Measurements from ENCODE around the gene HS6ST3. TPM values are rescaled to one million over a fixed set of nuclear protein-coding genes. Genes with fewer than 3 reads are reported as not detected.
"Not testable (repeated sequence)": the region's sequence is repeated elsewhere in the genome, so short reads cannot be mapped to it uniquely, and the experiment has no call there.

The HS6ST3 gene
- total RNA-seq, 1 donor from 2014 or later: 4.7 TPM

DNA sequence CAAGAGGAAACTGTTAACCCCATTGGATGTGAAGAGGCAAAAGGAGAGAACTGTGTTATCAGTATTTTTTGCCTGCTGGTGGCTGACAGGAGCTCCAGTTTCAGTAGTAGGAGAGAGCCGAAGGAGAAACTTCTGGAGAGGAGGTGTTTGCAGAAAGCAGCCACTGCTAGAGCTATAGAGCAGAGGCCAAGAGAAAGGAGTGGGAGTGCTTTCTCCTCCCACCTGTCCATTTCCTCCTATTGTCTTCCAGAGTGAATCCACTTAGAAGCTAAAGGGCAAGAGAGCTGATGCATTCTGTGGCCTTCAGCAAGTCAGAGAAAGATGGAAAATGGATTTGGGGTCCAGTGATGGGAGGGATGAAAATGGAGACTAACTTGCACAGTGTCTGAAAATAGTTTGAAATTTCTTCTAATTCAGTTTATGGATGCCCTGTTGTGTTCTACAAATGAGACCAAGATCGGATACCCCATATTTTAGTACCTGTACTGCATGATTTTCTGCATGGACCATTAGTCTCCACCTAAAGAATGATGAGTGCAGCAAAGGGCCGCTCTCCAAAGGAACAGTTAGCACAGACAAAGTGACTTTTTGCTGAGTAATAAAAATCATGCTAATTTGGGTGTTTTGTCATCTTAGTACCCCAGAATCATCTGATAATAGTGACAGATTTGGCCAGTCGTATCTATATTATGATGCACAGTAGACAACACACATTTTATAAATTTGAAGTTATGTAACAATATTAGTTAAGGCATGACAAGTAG, 10.7 kb downstream of the HS6ST3 start:
- no peak overlapping the region for H3K4me3 Mint-ChIP-seq
- no peak for DNase-seq (ENCODE audit: extremely low spot score, unreplicated experiment)

DNA sequence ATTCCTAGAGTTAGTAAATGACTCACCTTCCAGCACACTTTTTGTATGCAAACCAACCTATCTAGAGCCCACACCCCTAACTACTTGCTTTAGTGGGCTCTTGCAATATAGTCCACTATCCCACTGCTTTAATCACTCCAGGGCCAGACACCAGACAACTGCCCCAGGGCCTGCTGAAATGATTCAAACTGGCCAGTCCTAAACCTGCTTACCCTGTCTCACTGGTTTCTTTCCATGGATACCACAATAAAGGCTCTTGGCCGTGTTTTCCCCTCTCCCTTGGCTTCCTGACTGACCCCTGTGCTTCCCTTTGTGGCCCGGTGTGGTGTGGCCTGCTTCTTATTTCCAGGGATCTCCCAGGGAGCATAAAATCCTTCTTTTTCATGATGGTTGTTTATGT, 14.6 kb downstream of the HS6ST3 start:
- peaks cover 5% of the 10 kb centered on the region for H3K4me1 Mint-ChIP-seq (ENCODE audit: unreplicated experiment)
- no peak overlapping the region for H3K4me3 Mint-ChIP-seq
- peaks cover 21% of the 10 kb centered on the region for H3K9me3 Mint-ChIP-seq
- H3K27ac Mint-ChIP-seq: no peak overlapping the region
- TF ChIP-seq, protein P1, sequence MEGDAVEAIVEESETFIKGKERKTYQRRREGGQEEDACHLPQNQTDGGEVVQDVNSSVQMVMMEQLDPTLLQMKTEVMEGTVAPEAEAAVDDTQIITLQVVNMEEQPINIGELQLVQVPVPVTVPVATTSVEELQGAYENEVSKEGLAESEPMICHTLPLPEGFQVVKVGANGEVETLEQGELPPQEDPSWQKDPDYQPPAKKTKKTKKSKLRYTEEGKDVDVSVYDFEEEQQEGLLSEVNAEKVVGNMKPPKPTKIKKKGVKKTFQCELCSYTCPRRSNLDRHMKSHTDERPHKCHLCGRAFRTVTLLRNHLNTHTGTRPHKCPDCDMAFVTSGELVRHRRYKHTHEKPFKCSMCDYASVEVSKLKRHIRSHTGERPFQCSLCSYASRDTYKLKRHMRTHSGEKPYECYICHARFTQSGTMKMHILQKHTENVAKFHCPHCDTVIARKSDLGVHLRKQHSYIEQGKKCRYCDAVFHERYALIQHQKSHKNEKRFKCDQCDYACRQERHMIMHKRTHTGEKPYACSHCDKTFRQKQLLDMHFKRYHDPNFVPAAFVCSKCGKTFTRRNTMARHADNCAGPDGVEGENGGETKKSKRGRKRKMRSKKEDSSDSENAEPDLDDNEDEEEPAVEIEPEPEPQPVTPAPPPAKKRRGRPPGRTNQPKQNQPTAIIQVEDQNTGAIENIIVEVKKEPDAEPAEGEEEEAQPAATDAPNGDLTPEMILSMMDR (conservative IDR thresholded peaks at IDR 0.05): no peak
- DNase-seq (ENCODE audit: extremely low spot score, unreplicated experiment): no peak
- H3K27me3 Mint-ChIP-seq: peaks cover 2% of the 10 kb centered on the region
- peaks cover 5% of the 10 kb centered on the region for H3K36me3 Mint-ChIP-seq

More for the DNA sequence above, 10.7 kb downstream of the HS6ST3 start:
- Mint-ChIP-seq H3K4me1 (ENCODE audit: unreplicated experiment) (no peaks in the 10 kb centered on the region), H3K27me3 (peaks cover 2% of the 10 kb centered on the region), H3K36me3 (no peaks in the 10 kb centered on the region), H3K27ac (no peak overlapping the region), H3K9me3 (no peaks in the 10 kb centered on the region)
- TF ChIP-seq, protein P1 (conservative IDR thresholded peaks at IDR 0.05): no peak

DNA sequence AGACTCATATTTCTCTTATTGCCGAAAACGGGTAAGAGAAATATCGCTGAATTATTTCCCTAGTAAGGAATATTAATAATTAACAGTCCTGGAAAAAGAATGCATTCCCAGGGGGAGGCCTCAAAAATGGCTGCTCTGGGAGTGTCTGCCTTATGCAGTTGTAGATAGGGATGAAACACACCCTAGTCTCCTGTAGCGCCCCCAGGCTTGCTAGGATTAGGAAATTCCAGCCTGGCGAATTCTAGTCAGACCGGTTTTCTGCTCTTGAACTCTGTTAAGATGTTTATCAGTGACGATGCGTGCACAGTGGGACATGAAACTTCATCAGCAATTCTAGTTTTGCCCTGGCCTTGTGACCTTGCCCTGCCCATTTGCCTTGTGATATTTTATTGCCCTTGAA, 18.2 kb downstream of the HS6ST3 start:
- H3K27ac Mint-ChIP-seq; H3K4me1 Mint-ChIP-seq (ENCODE audit: unreplicated experiment); H3K4me3 Mint-ChIP-seq; H3K36me3 Mint-ChIP-seq; DNase-seq (ENCODE audit: extremely low spot score, unreplicated experiment); H3K27me3 Mint-ChIP-seq: not testable (repeated sequence)
- peaks cover 27% of the 10 kb centered on the region for H3K9me3 Mint-ChIP-seq

DNA sequence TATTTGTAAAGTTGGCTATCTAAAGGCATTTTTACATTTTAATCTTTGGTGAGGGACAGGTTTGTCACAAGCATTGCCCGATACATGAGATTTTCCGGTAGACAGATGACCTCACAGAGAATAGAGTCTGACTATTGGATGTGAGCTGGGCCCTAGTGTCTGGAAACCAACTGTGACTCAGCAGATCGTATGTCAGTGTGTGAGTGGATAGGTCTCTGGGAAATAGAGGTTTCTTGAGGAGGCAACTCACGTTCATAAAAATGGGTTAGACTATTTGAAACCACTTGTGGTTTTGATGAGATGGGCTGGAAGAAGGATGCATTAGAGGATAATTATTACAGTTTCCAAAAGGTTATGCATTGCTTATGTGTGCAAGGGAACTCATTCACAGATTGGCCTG, 19.2 kb downstream of the HS6ST3 start:
- Mint-ChIP-seq H3K4me1 (ENCODE audit: unreplicated experiment) (peaks cover 5% of the 10 kb centered on the region), H3K9me3 (peaks cover 27% of the 10 kb centered on the region), H3K4me3 (no peak overlapping the region), H3K36me3 (peaks cover 5% of the 10 kb centered on the region), H3K27me3 (no peaks in the 10 kb centered on the region), H3K27ac (no peak overlapping the region)
- DNase-seq (ENCODE audit: extremely low spot score, unreplicated experiment): no peak
- TF ChIP-seq, protein P1 (conservative IDR thresholded peaks at IDR 0.05): no peak

- no peak overlapping the region for H3K27ac Mint-ChIP-seq
- H3K36me3 Mint-ChIP-seq: no peaks in the 10 kb centered on the region
Observed at GRCh38 chr13:96112936-96113335, 23.0 kb downstream of the HS6ST3 start.

DNA sequence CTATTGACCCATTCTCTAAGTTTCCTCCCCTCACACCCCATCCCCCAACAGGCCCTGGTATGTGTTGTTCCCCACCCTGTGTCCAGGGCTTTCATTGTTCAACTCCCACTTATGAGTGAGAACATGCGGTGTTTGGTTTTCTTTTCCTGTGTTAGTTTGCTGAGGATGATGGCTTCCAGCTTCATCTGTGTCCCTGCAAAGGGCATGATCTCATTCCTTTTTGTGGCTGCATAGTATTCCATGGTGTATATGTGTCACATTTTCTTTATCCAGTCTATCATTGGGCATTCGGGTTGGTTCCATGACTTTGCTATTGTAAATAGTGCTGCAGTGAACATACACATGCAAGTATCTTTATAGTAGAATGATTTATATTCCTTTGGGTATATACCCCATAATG, 25.5 kb downstream of the HS6ST3 start:
- H3K4me3 Mint-ChIP-seq; H3K27me3 Mint-ChIP-seq; H3K36me3 Mint-ChIP-seq; H3K4me1 Mint-ChIP-seq (ENCODE audit: unreplicated experiment); H3K27ac Mint-ChIP-seq; H3K9me3 Mint-ChIP-seq; DNase-seq (ENCODE audit: extremely low spot score, unreplicated experiment): not testable (repeated sequence)

More at GRCh38 chr13:96112936-96113335, 23.0 kb downstream of the HS6ST3 start:
- TF ChIP-seq, protein P1 (conservative IDR thresholded peaks at IDR 0.05): no peak
- no peak overlapping the region for H3K4me3 Mint-ChIP-seq
- no peaks in the 10 kb centered on the region for H3K27me3 Mint-ChIP-seq
- no peaks in the 10 kb centered on the region for H3K4me1 Mint-ChIP-seq (ENCODE audit: unreplicated experiment)
- no peak for DNase-seq (ENCODE audit: extremely low spot score, unreplicated experiment)
- peaks cover 15% of the 10 kb centered on the region for H3K9me3 Mint-ChIP-seq
